ENCODE data around the gene ABCA2. TPM values are rescaled to one million over a fixed set of nuclear protein-coding genes. Genes with fewer than 3 reads are reported as not detected.

The ABCA2 gene
- total RNA-seq, 1 experiment from 2014 or later: 19.2 TPM

DNA sequence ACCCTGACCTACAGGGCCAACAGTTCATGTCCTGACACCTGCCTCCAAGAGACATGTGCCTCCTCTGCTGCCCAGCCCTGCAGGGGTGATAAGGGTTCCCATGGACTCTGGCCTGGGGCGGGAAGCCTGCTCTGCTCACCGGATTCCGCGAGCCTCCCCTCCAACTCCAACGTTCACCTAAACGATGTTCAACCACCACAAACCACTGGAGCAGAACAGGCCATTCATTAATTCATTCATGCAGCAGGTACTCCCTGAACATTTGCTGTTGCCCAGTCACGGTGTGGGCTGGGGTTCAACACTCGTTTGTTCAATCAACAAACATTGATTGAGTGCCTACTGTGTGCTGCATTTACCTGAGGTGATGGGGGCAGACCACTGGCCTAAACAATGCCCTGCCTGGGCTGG lies 46.0 kb upstream of the ABCA2 start:
- ChIA-PET CTCF (interaction anchor here (1.0 to 3.8 kb wide), 4 partner anchors 10 to 45 kb away, joined by 3 to 23 read pairs (median 6); no protein-coding TSS in a partner anchor), POLR2A (no interaction called here)
- Mint-ChIP-seq H3K9me3 (no peaks in the 10 kb centered on the region), H3K27me3 (ENCODE audit: low read depth) (peaks cover 24% of the 10 kb centered on the region), H3K4me1 (peaks cover 24% of the 10 kb centered on the region), H3K4me3 (no peak overlapping the region), H3K36me3 (no peaks in the 10 kb centered on the region), H3K27ac (no peak overlapping the region)
- DNase-seq (ENCODE audit: low spot score): no peak
- no peak for ATAC-seq
- no peak for TF ChIP-seq OVOL2 (CRISPR knock-in tag; IDR thresholded peaks at IDR 0.05; ENCODE audit: borderline replicate concordance)
- TF ChIP-seq ARID4B (CRISPR knock-in tag; IDR thresholded peaks at IDR 0.05; ENCODE audit: borderline replicate concordance): no peak
- TF ChIP-seq MXD4 (CRISPR knock-in tag; IDR thresholded peaks at IDR 0.05; ENCODE audit: borderline replicate concordance): no peak
- TF ChIP-seq, protein P1, sequence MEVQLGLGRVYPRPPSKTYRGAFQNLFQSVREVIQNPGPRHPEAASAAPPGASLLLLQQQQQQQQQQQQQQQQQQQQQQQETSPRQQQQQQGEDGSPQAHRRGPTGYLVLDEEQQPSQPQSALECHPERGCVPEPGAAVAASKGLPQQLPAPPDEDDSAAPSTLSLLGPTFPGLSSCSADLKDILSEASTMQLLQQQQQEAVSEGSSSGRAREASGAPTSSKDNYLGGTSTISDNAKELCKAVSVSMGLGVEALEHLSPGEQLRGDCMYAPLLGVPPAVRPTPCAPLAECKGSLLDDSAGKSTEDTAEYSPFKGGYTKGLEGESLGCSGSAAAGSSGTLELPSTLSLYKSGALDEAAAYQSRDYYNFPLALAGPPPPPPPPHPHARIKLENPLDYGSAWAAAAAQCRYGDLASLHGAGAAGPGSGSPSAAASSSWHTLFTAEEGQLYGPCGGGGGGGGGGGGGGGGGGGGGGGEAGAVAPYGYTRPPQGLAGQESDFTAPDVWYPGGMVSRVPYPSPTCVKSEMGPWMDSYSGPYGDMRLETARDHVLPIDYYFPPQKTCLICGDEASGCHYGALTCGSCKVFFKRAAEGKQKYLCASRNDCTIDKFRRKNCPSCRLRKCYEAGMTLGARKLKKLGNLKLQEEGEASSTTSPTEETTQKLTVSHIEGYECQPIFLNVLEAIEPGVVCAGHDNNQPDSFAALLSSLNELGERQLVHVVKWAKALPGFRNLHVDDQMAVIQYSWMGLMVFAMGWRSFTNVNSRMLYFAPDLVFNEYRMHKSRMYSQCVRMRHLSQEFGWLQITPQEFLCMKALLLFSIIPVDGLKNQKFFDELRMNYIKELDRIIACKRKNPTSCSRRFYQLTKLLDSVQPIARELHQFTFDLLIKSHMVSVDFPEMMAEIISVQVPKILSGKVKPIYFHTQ (CRISPR knock-in tag; IDR thresholded peaks at IDR 0.05): no peak
- TF ChIP-seq, protein P2, sequence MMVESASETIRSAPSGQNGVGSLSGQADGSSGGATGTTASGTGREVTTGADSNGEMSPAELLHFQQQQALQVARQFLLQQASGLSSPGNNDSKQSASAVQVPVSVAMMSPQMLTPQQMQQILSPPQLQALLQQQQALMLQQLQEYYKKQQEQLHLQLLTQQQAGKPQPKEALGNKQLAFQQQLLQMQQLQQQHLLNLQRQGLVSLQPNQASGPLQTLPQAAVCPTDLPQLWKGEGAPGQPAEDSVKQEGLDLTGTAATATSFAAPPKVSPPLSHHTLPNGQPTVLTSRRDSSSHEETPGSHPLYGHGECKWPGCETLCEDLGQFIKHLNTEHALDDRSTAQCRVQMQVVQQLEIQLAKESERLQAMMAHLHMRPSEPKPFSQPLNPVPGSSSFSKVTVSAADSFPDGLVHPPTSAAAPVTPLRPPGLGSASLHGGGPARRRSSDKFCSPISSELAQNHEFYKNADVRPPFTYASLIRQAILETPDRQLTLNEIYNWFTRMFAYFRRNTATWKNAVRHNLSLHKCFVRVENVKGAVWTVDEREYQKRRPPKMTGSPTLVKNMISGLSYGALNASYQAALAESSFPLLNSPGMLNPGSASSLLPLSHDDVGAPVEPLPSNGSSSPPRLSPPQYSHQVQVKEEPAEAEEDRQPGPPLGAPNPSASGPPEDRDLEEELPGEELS (CRISPR knock-in tag; IDR thresholded peaks at IDR 0.05): no peak
- TF ChIP-seq HMGXB4 (CRISPR knock-in tag; IDR thresholded peaks at IDR 0.05): no peak
- TF ChIP-seq, protein P3, sequence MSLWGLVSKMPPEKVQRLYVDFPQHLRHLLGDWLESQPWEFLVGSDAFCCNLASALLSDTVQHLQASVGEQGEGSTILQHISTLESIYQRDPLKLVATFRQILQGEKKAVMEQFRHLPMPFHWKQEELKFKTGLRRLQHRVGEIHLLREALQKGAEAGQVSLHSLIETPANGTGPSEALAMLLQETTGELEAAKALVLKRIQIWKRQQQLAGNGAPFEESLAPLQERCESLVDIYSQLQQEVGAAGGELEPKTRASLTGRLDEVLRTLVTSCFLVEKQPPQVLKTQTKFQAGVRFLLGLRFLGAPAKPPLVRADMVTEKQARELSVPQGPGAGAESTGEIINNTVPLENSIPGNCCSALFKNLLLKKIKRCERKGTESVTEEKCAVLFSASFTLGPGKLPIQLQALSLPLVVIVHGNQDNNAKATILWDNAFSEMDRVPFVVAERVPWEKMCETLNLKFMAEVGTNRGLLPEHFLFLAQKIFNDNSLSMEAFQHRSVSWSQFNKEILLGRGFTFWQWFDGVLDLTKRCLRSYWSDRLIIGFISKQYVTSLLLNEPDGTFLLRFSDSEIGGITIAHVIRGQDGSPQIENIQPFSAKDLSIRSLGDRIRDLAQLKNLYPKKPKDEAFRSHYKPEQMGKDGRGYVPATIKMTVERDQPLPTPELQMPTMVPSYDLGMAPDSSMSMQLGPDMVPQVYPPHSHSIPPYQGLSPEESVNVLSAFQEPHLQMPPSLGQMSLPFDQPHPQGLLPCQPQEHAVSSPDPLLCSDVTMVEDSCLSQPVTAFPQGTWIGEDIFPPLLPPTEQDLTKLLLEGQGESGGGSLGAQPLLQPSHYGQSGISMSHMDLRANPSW (CRISPR knock-in tag; conservative IDR thresholded peaks at IDR 0.05; ENCODE audit: low read depth): no peak
- TF ChIP-seq, protein P4, sequence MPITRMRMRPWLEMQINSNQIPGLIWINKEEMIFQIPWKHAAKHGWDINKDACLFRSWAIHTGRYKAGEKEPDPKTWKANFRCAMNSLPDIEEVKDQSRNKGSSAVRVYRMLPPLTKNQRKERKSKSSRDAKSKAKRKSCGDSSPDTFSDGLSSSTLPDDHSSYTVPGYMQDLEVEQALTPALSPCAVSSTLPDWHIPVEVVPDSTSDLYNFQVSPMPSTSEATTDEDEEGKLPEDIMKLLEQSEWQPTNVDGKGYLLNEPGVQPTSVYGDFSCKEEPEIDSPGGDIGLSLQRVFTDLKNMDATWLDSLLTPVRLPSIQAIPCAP (CRISPR knock-in tag; IDR thresholded peaks at IDR 0.05): no peak
- TF ChIP-seq GRHL2 (CRISPR knock-in tag; IDR thresholded peaks at IDR 0.05; ENCODE audit: insufficient replicate concordance, severe bottlenecking): no peak
- no peak for TF ChIP-seq E2F5 (CRISPR knock-in tag; IDR thresholded peaks at IDR 0.05)
- TF ChIP-seq ZNF317 (CRISPR knock-in tag; IDR thresholded peaks at IDR 0.05; ENCODE audit: borderline replicate concordance, low read depth): no peak
- no peak for TF ChIP-seq SMAD4 (CRISPR knock-in tag; IDR thresholded peaks at IDR 0.05)
- TF ChIP-seq, protein P5, sequence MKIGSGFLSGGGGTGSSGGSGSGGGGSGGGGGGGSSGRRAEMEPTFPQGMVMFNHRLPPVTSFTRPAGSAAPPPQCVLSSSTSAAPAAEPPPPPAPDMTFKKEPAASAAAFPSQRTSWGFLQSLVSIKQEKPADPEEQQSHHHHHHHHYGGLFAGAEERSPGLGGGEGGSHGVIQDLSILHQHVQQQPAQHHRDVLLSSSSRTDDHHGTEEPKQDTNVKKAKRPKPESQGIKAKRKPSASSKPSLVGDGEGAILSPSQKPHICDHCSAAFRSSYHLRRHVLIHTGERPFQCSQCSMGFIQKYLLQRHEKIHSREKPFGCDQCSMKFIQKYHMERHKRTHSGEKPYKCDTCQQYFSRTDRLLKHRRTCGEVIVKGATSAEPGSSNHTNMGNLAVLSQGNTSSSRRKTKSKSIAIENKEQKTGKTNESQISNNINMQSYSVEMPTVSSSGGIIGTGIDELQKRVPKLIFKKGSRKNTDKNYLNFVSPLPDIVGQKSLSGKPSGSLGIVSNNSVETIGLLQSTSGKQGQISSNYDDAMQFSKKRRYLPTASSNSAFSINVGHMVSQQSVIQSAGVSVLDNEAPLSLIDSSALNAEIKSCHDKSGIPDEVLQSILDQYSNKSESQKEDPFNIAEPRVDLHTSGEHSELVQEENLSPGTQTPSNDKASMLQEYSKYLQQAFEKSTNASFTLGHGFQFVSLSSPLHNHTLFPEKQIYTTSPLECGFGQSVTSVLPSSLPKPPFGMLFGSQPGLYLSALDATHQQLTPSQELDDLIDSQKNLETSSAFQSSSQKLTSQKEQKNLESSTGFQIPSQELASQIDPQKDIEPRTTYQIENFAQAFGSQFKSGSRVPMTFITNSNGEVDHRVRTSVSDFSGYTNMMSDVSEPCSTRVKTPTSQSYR (CRISPR knock-in tag; IDR thresholded peaks at IDR 0.05): no peak
- no peak for TF ChIP-seq ZBTB21 (CRISPR knock-in tag; IDR thresholded peaks at IDR 0.05; ENCODE audit: borderline replicate concordance)
- no peak for TF ChIP-seq IRF2 (CRISPR knock-in tag; IDR thresholded peaks at IDR 0.05; ENCODE audit: borderline replicate concordance, low read depth)
- no peak for TF ChIP-seq HMGA2 (CRISPR knock-in tag; IDR thresholded peaks at IDR 0.05)
- TF ChIP-seq, protein P6, sequence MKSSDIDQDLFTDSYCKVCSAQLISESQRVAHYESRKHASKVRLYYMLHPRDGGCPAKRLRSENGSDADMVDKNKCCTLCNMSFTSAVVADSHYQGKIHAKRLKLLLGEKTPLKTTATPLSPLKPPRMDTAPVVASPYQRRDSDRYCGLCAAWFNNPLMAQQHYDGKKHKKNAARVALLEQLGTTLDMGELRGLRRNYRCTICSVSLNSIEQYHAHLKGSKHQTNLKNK (CRISPR knock-in tag; IDR thresholded peaks at IDR 0.05): no peak
- TF ChIP-seq ZNF423 (CRISPR knock-in tag; IDR thresholded peaks at IDR 0.05): no peak
